GM21717 (cell line): ENCODE measurements around the gene PXDC1.
"Not testable (repeated sequence)": the region's sequence is repeated elsewhere in the genome, so short reads cannot be mapped to it uniquely, and the experiment has no call there.

Experiments
- ATAC-seq: cut with Tn5 transposase; IDR thresholded peaks from one replicate; pipeline ENCODE4 v1.9.1; 2021; ENCODE audit warnings: mild to moderate bottlenecking, moderate library complexity; ENCODE audit not compliant: unreplicated experiment

PXDC1 gene

DNA sequence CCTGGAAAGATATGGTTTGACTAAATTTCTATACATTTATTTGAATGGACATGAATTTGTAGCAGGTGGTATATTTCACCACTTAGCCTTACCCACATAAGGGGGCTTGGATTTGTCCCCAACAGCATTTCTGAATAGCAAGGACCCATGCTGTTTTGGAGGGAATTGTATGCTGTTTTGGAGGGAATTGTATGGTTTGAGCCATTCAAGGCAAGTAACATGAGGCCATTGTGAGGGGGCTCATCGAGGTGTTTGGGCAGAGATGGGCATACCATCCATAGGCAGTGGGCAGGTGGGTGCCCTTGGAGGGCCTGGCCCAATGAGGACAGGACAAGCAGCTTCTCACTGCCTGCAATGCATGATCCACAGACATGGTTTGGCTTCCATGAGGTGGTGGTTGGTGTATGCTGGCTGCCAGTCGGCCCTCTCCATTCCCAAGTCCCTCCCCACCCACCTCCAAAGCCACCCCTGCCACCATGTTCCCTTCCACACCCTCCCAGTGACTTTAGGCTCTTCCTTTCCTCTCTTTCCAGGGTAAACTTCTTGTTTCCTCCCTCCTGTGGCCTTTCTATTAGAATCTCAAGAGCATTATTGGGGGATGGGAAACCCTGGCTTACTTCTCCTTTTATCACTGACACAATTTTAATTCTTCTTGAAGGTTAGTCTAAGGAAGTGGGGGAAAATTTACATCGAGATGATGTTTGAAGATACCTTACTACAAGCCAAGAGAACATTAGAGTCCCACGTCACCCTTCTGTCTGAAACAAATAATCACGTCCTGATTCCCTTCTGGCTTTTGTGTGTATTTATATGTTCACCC lies 13.2 kb upstream of the PXDC1 start:
- no peak for ATAC-seq

DNA sequence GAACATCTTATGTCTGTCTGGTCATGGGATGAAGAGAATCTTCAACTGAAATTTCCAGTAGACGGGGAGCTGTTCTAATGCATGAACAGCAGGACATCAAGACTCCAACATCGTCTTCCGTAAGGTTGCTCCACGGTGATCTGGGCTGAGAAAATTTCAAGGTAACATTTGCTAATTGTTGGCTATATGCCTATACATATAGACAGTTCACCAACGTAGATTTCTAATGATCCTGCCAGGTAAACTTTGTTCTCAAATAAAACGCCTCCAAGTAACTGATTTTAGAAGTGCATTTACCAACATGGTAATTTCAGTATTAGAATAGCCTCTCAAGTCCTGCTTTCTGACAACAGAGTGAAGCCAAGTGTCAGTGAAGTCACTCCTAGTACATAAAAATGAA lies 11.3 kb upstream of the PXDC1 start:
- ATAC-seq = no peak

- ATAC-seq = no peak
Observed at GRCh38 chr6:3762359-3762758, 10.8 kb upstream of the PXDC1 start.

GRCh38 chr6:3761989-3762270 lies 10.4 kb upstream of the PXDC1 start:
- ATAC-seq = no peak

- no peak for ATAC-seq
Observed at GRCh38 chr6:3759646-3760232, 8.2 kb upstream of the PXDC1 start.

- ATAC-seq = no peak
Observed at GRCh38 chr6:3758842-3759144, 7.3 kb upstream of the PXDC1 start.

DNA sequence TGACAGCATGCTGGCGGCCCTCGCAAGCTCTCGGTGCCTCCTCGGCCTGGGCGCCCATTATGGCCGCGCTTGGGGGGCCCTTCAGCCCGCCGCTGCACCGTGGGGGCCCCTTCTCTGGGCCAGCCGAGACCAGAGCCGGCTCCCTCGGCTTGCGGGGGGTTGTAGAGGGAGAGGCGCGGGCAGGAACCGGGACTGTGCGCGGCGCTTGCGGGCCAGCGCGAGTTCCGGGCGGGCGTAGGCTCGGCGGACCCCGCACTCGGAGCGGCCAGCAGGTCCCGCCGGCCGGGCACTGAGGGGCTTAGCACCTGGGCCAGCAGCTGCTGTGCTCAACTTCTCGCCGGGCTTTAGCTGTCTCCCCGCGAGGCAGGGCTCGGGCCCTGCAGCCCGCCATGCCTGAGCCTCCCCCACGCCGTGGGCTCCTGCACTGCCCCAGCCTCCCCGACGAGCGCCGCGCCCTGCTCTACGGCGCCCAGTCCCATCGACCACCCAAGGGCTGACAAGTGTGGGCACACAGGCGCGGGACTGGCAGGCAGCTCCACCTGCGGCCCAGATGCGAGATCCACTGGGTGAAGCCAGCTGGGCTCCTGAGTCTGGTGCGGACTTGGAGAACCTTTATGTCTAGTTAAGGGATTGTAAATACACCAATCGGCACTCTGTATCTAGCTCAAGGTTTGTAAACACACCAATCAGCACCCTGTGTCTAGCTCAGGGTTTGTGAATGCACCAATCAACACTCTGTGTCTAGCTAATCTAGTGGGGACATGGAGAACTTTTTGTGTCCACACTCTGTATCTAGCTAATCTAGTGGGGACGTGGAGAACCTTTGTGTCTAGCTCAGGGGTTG lies 6.7 kb upstream of the PXDC1 start:
- ATAC-seq = not testable (repeated sequence)

GRCh38 chr6:3757241-3757641 lies 5.7 kb upstream of the PXDC1 start:
- no peak for ATAC-seq

GRCh38 chr6:3756546-3756945 lies 5.0 kb upstream of the PXDC1 start:
- ATAC-seq = no peak

DNA sequence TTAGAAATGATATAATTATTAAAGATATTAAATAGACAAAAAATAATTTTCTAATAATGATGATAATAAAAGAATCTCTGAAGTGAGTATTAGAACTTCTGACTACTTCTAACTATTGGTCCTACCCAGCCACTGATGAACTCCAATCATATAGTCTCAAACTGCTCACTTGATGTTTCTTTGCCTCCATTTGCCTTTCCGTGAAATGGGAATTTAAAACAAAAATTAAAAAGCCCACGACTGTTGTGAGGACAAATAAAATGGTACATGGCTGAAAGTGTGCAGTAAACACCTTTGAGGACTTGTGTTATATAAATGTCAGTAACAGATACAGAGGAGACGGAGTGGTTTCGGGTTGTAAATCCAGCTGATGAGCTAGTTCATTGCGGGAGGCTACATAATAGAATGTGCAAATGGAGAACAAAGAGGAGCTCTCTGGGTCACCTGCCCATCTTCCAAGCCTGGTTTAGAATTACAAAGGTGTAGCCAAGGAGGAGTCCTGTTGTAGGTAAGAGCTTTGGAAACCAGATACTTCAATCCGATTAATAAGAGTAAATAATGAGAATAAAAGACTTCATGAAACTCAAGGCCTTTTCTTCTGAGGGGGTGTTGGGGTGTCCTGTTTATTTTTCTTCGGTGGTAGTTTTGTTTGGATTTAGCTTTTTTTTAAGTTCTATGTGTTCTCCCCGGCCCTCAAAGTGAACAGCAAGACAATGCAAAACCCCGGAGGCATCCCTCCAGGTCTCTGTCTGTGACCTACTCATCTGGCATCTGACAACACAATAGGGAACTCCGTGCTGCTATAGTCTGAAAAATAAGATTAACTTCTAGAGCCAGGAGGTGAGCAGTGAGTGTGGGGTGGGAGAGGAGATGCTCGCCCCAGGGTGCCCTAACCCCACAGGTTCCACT lies 4.4 kb upstream of the PXDC1 start:
- ATAC-seq = no peak

DNA sequence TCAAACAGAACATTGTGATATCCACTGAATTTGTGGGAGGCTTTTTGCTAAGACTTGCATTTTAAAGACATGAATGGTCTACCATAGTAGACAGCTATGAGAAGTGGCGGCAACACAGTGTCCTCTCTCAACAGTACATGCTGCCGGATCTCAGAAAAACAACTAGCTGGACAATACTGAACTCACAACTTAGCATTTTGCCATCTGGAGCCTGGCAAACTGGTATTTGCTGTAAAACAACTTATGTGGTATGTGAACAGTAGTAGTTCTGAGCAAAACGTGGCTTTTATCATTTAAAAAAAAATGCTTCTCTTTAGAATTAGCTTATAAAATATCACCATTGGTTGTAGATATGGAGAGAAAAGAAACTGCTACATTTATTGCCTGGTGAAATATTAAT lies 3.3 kb upstream of the PXDC1 start:
- ATAC-seq = no peak

GRCh38 chr6:3754032-3754725 lies 2.7 kb upstream of the PXDC1 start:
- ATAC-seq = not testable (repeated sequence)

DNA sequence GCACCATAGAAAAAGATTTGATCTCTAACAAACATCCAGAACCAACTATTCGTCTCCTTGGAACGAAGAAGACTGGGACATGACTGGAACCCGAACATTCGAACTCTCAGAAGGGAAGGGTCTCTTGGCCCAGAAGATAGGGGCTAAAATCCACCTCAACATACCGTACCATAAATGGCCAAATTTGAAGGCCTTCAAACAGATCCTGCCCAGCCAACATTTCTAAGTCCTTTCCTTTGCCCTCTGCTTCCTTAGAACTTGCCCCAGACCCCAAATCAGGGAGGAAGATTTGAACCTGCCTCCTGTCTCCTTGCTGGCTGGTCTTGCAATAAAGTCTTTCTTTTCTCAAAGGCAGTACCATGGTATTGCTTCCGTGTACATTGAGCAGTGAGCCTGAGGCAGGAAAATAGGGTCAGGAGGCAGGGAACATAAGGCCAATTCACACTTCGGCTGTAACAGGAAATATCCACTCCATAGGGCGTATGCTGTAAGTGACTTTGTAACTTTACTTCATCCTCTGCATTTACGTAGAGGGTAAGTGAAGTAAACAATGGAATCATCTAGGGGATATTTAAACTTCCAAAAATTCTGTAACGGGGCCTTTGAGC lies 1.8 kb upstream of the PXDC1 start:
- no peak for ATAC-seq

- ATAC-seq = no peak
Observed at GRCh38 chr6:3752531-3753227, 1.2 kb upstream of the PXDC1 start.

- peak; percentile 68 for ATAC-seq
Observed at GRCh38 chr6:3751730-3752530, 417 bp upstream of the PXDC1 start.

DNA sequence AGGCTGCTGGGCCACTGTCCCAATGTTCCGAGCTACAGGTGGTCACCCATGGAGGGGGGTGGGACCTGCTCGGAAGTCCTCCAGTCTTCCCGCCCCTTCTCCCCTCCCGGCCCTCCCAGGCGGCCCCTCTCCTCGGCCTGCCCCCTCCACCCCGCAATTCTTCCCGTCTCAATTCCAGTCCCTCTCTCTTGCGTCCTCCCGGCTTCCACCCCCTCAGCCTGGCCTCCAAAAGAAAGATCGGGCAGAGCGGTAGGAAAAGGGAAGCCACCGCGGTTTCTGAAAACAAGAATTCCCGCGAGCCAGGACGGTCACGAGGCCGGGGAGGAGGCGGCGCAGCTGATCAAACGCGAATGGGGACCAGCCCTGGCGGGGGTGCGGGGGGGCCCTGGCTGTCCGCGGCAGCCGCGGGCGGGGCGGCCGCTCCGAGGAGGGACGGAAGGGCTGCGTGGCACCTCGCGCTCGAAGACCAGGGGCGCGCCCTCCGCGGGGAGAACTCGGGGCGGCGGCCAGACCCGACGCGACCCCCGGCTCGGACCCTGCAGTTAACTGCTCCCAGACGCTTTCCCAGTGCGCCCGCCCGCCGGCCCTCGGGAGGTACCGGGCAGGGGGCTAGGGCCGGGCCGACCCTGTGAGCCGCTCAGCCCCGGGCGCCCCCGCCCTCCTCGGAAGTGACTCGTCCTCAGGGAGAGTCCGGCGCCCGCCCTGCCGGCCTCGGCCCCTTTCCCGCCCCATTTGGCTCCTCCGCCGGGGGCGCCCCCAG lies 1.0 kb downstream of the PXDC1 start:
- peak; percentile 12 for ATAC-seq

DNA sequence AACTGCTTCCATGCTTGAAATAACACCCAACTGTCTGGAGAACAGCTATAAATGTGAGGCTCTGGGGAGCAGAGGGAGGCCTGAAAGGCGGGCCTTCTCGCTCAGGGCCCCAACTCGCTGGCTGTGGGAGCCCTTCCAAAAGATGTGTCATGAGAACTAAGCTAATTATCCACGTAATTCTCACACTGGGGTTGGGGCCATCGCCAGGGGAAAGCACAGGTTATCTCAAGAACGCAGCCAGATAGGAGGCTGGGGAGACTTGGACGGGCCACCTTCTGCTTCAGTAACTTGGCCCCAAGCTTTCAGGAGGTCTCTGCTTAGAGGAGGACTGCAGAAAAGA lies 1.6 kb downstream of the PXDC1 start:
- no peak for ATAC-seq
